Stimulated activated naive B cell treated with anti-CD40 and anti-IgM and Interleukin-4, amounts not matched to agents 10 μg/mL and 1 μg/mL and 100 μg/mL, for 72 hours (primary cell): ENCODE data around the gene COL1A2.

Source experiments
- ATAC-seq, 2 donors: fragments of 150-1000 bp; cut with Tn5 transposase; replicated peaks; 2 replicates each; pipeline ENCODE4 v1.10.0; 2021; ENCODE audit warnings: moderate library complexity in 1 of 2
- DNase-seq: peaks from one replicate; pipeline ENCODE4 v3.0.0; 2021
- H3K27ac Mint-ChIP-seq: one replicate; pipeline ENCODE4 v1.8.0; 2022; ENCODE audit warnings: mild to moderate bottlenecking, mixed read lengths
- H3K27me3 Mint-ChIP-seq, 2 donors: one replicate each; pipeline ENCODE4 v1.8.0; 2022; ENCODE audit warnings: mixed read lengths in 2 of 2
- H3K36me3 Mint-ChIP-seq, 2 donors: one replicate each; pipeline ENCODE4 v1.8.0; 2022; ENCODE audit warnings: mixed read lengths in 2 of 2, mild to moderate bottlenecking in 1 of 2
- H3K4me1 Mint-ChIP-seq, 2 donors: one replicate each; pipeline ENCODE4 v1.8.0; 2022; ENCODE audit warnings: mixed read lengths in 2 of 2, mild to moderate bottlenecking in 1 of 2
- H3K4me3 Mint-ChIP-seq, 2 donors: one replicate each; pipeline ENCODE4 v1.8.0; 2022; ENCODE audit warnings: mild to moderate bottlenecking in 2 of 2, mixed read lengths in 2 of 2, moderate library complexity in 1 of 2
- H3K9me3 Mint-ChIP-seq, 2 donors: one replicate each; pipeline ENCODE4 v1.8.0; 2022; ENCODE audit warnings: mixed read lengths in 2 of 2, mild to moderate bottlenecking in 1 of 2

The COL1A2 gene

DNA sequence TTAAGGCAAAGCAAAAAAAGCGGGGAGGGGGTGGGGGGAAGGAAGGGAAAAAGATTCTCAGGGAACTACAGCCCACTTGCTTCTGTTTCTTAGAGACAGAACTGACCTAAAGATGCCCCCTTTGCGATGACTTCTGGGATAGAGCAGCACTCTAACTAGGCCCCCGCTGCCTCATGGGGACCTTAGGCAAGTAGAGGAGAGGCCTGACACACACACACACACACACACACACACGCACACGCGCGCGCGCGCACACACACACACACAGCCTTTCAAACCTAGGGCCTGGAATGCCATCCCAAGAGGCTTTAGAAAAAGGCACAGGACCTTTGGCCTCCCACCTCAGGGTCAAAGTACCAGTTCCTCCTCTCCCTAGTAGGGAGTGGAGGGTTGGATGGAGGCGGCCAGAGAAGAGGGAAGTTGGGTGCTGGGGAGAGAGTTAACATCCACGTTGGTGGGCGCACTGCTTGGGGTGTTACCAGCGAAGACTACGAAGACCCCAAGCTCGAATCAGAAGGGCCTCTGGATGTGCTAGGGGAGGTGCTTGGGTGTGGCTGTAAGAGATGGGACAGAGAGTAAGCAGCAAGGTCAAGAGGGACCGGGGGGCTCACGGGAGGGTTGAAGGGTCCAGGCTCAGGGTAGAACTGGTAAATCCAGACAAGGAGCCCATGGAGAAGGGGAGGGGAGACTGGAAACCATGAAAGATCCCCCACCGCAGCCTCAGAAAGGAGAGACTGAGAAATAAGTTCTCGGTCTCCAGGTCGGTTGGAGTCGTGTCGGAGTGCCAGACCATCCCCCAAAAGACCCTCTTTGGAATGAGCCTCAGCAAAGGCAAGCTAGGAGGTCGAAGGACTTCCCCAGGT lies 1.2 kb upstream of the COL1A2 start:
- peaks cover 7 to 24% of the 10 kb centered on the region in 2 donors for H3K4me1 Mint-ChIP-seq
- no peaks in the 10 kb centered on the region for H3K9me3 Mint-ChIP-seq
- no peaks in the 10 kb centered on the region for H3K36me3 Mint-ChIP-seq
- peak overlapping the region in 1 of 2 donors; percentile 7 for H3K4me3 Mint-ChIP-seq
- ATAC-seq (no peak), DNase-seq (no peak)
- H3K27me3 Mint-ChIP-seq = peaks cover 5 to 32% of the 10 kb centered on the region in 2 donors
- H3K27ac Mint-ChIP-seq = peak overlapping the region; percentile 26

DNA sequence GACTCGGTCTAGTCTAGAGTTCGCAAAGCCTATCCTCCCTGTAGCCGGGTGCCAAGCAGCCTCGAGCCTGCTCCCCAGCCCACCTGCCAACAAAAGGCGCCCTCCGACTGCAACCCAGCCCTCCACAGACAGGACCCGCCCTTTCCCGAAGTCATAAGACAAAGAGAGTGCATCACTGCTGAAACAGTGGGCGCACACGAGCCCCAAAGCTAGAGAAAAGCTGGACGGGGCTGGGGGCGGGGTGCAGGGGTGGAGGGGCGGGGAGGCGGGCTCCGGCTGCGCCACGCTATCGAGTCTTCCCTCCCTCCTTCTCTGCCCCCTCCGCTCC lies 622 bp upstream of the COL1A2 start:
- Mint-ChIP-seq H3K4me3 (peak overlapping the region in 1 of 2 donors; percentile 82), H3K36me3 (no peaks in the 10 kb centered on the region), H3K27me3 (peaks cover 5 to 32% of the 10 kb centered on the region in 2 donors), H3K4me1 (peaks cover 7 to 24% of the 10 kb centered on the region in 2 donors), H3K27ac (no peak overlapping the region), H3K9me3 (no peaks in the 10 kb centered on the region)
- ATAC-seq (no peak), DNase-seq (no peak)

DNA sequence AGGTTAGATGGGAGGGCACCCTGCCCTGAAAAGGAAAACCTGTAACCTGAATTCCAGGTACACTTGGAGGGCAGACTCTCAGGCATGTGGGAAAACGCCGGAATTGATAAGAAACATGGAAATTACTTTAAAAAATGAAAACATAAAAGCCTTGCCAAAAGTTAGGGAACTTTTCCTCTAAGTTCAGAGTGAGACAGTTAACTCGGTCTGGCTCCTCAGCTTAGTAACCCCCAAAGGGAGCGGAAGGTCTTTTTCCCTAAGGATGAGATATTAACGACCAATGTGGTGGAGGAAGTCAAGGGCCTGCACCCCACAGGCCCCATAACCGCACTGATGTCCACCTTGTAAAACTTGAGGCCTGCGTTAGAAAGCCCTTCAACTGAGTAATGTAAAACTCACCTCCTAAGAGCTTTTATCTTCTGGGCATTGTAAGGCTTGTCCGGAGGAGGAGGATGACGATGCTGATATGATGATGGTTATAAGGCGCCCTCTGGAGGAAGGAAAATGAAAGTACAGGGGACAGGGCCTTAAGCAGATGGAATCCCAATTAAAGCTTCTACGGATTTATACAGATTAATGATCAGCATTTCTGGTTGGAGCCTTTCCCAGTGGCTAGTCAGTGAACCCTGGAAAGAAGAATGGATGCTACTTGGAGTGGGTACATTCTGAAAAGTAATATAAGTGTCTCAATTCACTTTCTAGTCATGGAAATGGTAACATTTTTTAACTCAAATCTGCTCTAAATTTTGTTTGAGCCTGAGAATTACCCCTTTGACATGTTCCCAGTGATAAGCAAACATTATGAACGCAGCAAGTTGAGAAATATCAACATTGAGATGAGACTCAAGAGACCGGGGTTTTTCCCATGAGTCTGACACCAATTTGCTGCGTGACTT lies 694 bp downstream of the COL1A2 start:
- Mint-ChIP-seq H3K36me3 (no peaks in the 10 kb centered on the region), H3K27ac (no peak overlapping the region), H3K27me3 (peaks cover 5 to 23% of the 10 kb centered on the region in 2 donors), H3K4me3 (peak overlapping the region; percentile 77 to 82), H3K4me1 (peaks cover 7 to 24% of the 10 kb centered on the region in 2 donors), H3K9me3 (no peaks in the 10 kb centered on the region)
- peak; percentile 85 to 87 for ATAC-seq
- peak; percentile 15 for DNase-seq

DNA sequence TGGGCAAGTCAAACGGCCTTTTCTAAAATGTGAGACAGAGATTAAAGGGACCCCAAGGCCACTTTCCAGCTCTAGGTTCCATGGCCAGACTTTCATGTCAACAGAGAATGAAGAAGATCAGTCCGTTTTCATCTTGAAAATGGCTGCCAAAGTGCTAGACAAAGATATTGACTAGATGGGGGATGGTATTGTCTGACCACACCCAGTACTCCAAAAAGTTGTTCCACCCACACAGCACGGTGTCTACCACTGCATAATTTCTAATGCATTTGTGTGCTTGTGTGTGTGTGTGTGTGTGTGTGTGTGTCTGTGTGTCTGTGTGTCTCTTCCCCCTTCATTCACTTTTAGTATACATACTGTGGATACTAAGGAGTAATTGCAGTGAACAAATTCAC lies 1.3 kb downstream of the COL1A2 start:
- Mint-ChIP-seq H3K4me1 (peaks cover 7 to 24% of the 10 kb centered on the region in 2 donors), H3K27ac (no peak overlapping the region), H3K9me3 (no peaks in the 10 kb centered on the region), H3K36me3 (no peaks in the 10 kb centered on the region), H3K27me3 (peaks cover 5 to 25% of the 10 kb centered on the region in 2 donors), H3K4me3 (no peak overlapping the region)
- ATAC-seq (no peak), DNase-seq (no peak)

DNA sequence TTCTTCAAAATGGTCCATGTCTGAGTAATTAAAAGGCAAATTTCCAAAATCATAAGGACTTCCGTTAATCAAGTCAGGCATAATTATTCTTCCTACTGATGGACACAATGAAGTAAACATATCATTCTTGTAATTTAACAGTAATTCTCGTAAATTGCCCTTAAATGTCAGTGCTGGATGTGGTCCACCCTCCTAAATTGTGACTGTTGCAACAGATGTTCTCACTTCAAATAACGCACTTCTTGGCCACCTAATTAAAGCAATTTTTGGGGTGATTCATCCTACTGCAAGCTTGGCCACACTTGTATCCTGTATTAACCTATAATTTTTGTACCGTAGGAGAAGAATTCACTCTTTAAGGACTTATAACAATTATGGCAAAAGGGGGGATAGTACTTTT lies 1.9 kb downstream of the COL1A2 start:
- H3K9me3 Mint-ChIP-seq = no peaks in the 10 kb centered on the region
- DNase-seq = no peak

DNA sequence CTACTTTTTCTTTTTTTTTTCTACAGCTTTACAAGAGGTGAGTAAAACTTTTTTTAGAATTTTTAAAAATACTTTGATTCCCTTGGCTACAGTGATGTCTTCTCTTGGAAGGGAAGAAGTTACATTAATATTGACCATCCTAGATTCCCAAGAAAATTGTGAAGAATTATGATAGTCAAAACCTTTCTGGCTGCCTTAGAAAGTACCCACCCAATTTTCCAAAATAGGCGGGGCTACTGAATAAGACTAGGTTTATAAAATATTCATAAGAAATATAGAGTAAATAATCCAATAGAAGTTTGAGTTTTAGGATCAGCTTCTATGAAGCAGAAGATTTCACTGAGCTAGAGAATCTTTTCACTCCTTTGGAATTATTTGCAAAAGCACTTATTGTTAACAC lies 3.0 kb downstream of the COL1A2 start:
- no peaks in the 10 kb centered on the region for H3K9me3 Mint-ChIP-seq
- no peak overlapping the region for H3K27ac Mint-ChIP-seq
- H3K4me3 Mint-ChIP-seq = no peak overlapping the region
- peaks cover 5 to 30% of the 10 kb centered on the region in 2 donors for H3K27me3 Mint-ChIP-seq
- ATAC-seq = no peak
- H3K4me1 Mint-ChIP-seq = peaks cover 7 to 17% of the 10 kb centered on the region in 2 donors
- no peaks in the 10 kb centered on the region for H3K36me3 Mint-ChIP-seq
- DNase-seq = no peak

More for the DNA sequence above, 1.9 kb downstream of the COL1A2 start:
- Mint-ChIP-seq H3K4me1 (peaks cover 7 to 24% of the 10 kb centered on the region in 2 donors), H3K36me3 (no peaks in the 10 kb centered on the region), H3K27me3 (peaks cover 5 to 26% of the 10 kb centered on the region in 2 donors), H3K27ac (no peak overlapping the region), H3K4me3 (no peak overlapping the region)
- no peak for ATAC-seq

DNA sequence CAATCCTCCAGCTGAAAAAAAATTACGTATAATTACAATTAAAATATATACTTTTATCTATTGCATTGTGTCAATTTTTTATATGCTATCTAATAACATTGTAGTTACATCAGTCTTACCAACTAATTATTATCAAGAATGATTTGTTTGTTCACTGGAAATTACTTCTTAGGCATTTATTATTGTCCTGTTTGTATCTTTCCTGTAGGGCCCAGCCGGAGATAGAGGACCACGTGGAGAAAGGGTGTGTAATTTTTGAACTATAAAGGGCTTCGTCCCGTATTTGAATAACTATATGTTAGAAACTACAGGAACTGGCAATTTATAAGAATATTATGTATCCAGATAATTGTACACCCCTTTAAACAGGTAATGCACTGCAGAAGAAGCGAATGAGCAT lies 4.1 kb downstream of the COL1A2 start:
- Mint-ChIP-seq H3K4me1 (peaks cover 3 to 12% of the 10 kb centered on the region in 2 donors), H3K9me3 (no peaks in the 10 kb centered on the region), H3K4me3 (no peak overlapping the region), H3K27ac (no peak overlapping the region), H3K36me3 (no peaks in the 10 kb centered on the region), H3K27me3 (peaks cover 5 to 27% of the 10 kb centered on the region in 2 donors)
- DNase-seq (no peak), ATAC-seq (no peak)

DNA sequence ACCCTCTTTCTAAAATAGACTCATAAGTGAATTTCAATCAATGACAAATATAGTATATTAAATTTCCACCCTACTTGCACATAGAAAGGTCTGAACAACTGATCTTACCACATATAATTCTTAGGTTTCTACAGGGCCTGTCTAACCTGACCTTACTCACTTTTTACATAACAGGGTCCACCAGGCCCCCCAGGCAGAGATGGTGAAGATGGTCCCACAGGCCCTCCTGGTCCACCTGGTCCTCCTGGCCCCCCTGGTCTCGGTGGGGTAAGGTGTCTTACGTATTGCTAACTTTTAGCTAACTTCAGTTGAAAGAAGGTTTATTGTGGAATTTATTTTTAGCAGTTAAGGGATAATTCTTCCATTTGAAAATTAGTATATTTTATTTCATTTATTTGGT lies 5.3 kb downstream of the COL1A2 start:
- Mint-ChIP-seq H3K4me3 (no peak overlapping the region), H3K36me3 (no peaks in the 10 kb centered on the region), H3K27me3 (peaks cover 2 to 22% of the 10 kb centered on the region in 2 donors)

DNA sequence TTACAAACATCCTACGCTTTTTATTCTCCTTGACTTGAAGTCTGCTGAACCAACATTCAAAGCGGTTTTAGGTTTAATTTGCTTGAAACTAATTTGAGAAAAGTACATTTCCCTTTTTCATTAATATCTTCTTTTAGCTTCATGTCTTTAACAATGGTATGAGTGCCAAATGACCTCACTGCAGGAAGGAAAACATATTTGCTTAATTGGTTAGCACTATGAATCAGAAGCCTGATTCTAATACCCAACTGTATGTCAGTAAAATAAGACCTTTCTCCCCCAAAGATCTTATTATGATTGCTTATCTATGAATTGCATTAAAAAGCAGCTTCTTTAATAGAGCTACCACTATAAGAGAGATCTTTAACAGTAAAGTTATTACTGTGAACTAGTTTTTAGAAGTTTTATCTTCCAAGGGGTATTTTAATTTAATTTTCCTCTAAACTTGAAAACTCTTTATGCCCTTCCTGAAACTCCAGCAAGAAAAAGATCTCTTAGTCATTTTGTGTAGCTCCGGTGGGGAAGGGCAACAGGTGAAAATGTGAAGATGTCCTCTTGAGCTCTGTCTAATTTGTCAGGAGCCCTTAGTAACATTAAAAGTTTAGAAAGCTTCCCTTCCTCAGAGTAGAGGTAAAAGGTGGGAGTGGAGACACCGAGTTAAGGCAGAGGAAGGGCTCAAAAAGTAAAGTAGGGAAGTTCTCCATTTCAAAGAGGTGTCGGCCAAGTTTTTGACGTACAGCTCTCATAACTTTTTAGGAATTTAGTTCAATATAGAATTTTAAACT lies 6.1 kb downstream of the COL1A2 start:
- DNase-seq = no peak
- Mint-ChIP-seq H3K4me3 (no peak overlapping the region), H3K9me3 (no peaks in the 10 kb centered on the region), H3K27me3 (peaks cover 0 to 17% of the 10 kb centered on the region in 2 donors), H3K27ac (no peak overlapping the region), H3K4me1 (no peaks in the 10 kb centered on the region), H3K36me3 (no peaks in the 10 kb centered on the region)
- ATAC-seq = no peak

More for the DNA sequence above, 5.3 kb downstream of the COL1A2 start:
- DNase-seq (no peak), ATAC-seq (no peak)
- peaks cover 1 to 5% of the 10 kb centered on the region in 2 donors for H3K4me1 Mint-ChIP-seq
- H3K9me3 Mint-ChIP-seq = no peaks in the 10 kb centered on the region
- H3K27ac Mint-ChIP-seq = no peak overlapping the region

DNA sequence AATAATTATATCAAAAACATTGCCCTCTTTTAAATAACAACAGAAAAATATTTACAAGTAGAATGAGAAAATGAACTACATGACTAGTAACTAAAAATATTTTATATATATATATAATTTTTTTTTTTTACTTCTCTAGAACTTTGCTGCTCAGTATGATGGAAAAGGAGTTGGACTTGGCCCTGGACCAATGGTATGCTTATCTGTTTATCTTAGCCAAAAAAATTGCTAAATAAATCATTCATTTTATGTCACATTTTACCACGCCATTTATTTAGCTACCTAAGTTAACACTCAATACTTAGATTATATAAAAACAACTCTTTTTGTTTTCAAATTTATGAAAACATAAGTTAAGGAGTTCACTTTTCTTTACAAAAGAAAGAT lies 6.7 kb downstream of the COL1A2 start:
- Mint-ChIP-seq H3K4me3 (no peak overlapping the region), H3K36me3 (no peaks in the 10 kb centered on the region), H3K9me3 (no peaks in the 10 kb centered on the region), H3K27ac (no peak overlapping the region), H3K27me3 (peaks cover 0 to 19% of the 10 kb centered on the region in 2 donors), H3K4me1 (no peaks in the 10 kb centered on the region)
- ATAC-seq (no peak), DNase-seq (no peak)

DNA sequence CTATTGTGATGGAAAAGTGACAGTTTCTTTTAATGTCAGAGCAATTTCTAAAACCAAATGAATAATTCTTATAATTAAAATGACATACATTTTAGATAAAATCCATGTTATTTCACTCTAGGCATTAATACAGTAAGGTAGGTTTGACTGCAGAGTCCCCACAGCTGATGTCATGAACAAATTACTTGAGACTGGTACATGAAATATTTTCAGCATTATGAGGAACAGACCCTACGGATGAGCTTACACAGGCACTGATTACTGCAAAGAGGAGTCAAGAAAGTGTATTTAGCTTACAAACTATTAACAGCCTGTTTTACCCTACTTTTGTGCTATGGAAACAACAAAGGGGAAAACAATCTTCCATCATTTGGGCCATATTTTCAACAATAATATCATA lies 8.9 kb downstream of the COL1A2 start:
- Mint-ChIP-seq H3K36me3 (no peaks in the 10 kb centered on the region), H3K27me3 (peaks cover 0 to 19% of the 10 kb centered on the region in 2 donors), H3K4me3 (no peak overlapping the region), H3K4me1 (no peaks in the 10 kb centered on the region), H3K27ac (no peak overlapping the region), H3K9me3 (no peaks in the 10 kb centered on the region)
- ATAC-seq (no peak), DNase-seq (no peak)

DNA sequence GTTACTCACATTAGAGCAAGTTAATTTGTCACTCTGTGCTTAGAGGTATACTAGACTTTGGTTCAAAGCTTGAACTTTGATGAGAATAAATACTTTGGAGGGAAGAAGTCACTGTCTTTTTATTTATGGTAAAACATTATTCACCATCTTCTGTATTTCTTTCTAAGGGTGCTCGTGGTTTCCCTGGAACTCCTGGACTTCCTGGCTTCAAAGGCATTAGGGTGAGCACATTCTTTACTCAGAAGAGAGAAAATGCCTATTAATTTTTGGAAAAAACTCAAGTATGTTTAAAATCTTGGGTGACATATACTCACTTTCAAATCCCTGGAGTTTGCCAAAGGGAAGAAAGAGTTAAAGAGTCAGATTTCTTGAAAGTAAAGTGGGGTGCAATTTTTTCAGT lies 10.8 kb downstream of the COL1A2 start:
- no peak for DNase-seq
- no peak overlapping the region for H3K27ac Mint-ChIP-seq

DNA sequence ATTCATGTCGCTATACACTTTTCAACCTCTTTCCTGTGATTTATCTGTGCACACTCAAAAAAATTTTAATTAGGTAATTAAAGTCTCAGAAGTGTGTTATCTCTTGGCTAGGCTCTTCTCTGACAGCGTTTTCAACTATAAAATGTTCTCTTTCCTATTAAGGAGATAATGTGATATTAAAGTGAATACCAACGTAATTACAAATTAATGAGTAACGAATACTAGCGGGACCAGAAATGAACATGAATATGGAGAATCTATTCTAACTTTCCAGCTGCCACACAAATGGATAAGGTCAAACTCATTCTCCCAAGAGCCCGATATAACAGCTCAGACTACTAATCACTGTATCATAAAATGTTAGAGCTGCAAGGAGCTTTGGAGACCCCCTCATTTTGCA lies 12.0 kb downstream of the COL1A2 start:
- DNase-seq = no peak
- H3K27me3 Mint-ChIP-seq = peaks cover 0 to 15% of the 10 kb centered on the region in 2 donors
- H3K4me1 Mint-ChIP-seq = peaks cover 3 to 8% of the 10 kb centered on the region in 2 donors
- no peak overlapping the region for H3K4me3 Mint-ChIP-seq
- ATAC-seq = no peak
- no peaks in the 10 kb centered on the region for H3K36me3 Mint-ChIP-seq
- H3K9me3 Mint-ChIP-seq = no peaks in the 10 kb centered on the region
- H3K27ac Mint-ChIP-seq = no peak overlapping the region

More for the DNA sequence above, 10.8 kb downstream of the COL1A2 start:
- H3K36me3 Mint-ChIP-seq = no peaks in the 10 kb centered on the region
- no peak for ATAC-seq
- H3K27me3 Mint-ChIP-seq = peaks cover 0 to 19% of the 10 kb centered on the region in 2 donors
- H3K9me3 Mint-ChIP-seq = no peaks in the 10 kb centered on the region
- peaks cover 0 to under 1% of the 10 kb centered on the region in 2 donors for H3K4me1 Mint-ChIP-seq
- H3K4me3 Mint-ChIP-seq = no peak overlapping the region
